Fibroblast of mammary gland (primary cell): Measurements from ENCODE around the gene CDK19.

Source experiments
- DNase-seq: peaks from one replicate; pipeline ENCODE4 v3.0.0-alpha.2; 2010; ENCODE audit warnings: low read depth
- H3K4me3 ChIP-seq: 2 replicates; pipeline ENCODE4 v1.5.1; 2011; ENCODE audit warnings: low read depth, mild to moderate bottlenecking, low read length, moderate library complexity; ENCODE audit not compliant: control insufficient read depth
- CTCF ChIP-seq: conservative IDR thresholded peaks from 2 replicates; pipeline ENCODE4 v1.5.1; 2011; ENCODE audit warnings: low read depth, low read length, inconsistent platforms; ENCODE audit not compliant: control insufficient read depth, insufficient read depth

CDK19 gene

DNA sequence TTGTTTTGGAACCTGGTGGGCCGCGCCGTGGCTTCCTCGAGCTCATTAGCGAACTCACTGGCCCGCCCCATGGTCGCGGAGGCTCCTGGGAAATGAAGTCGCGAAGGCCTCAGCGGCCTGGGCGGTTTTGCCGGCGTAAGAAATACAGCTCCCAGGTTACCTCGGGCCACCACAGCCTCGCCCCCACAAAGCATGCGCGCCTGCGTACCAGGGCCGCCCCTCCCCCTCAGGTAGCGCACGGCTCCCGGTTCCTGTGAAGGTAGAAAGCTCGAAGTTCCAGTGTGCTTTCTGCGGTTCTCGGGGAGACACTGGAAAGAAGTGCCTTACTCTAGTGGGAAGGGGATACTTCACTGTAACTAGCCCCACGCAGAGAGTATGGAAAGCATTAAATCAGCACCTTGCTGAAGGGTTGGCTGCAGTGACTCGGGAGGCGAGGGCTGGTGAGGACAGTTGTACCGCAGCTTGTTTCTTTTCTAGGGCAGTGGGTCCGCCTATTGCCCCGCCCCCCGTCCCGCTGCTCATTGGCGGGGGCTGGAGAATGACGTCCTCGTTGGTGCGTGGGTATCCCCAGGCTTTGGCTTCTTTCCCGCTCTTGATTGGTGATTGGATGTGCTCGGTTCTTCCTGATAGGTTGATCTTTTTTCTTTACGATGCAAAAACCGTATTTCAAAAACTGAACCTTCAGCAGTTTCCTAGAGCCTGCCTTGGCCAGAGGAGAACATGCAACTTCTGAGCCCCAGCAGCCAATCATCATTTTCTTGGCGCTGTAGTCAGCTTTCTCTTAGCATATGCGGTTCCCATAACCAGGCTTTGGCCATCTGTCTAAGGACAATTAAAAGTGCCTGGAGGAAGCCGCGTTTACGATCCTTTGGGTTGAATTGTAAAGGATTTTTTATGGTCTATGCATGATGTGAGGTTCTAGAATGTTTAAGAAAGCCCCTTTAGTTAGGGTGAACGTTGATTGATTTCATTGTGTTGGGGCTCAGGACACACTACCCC lies at the start of gene CDK19:
Gene CDK19, minus strand, starts transcription at position 59 of the 999 bp plus-strand sequence. CDS start 333 bp downstream, outside the sequence.
- peak within 1 kb of the TSS; percentile 85 for H3K4me3 ChIP-seq
- DNase-seq = peak; percentile 99
- no peak for TF ChIP-seq CTCF

DNA sequence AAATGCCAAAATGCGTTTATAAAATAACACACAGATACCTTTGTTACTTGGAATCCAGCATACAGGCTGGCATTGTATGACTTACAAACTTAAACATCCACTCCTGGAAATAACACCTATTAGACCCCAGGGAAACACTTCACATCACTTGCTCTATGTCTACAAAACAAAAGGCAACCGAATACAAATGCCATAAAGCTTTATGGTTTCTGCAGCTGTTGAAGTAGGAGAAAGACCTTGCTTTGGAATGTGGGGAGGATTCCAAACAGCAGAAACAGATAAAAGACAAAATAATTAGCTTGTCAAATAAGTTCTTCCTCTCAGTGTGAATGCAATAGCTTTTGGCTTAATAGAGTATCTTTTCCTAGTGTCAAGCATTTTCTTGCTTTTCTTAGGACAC lies 49.6 kb upstream of the CDK19 start:
- no peak for DNase-seq
- no peak overlapping the region for H3K4me3 ChIP-seq
- TF ChIP-seq CTCF = no peak

- TF ChIP-seq CTCF = no peak
- no peak overlapping the region for H3K4me3 ChIP-seq
- DNase-seq = no peak
These were observed 44.1 kb upstream of the CDK19 start for GRCh38 chr6:110859335-110859792.

GRCh38 chr6:110858562-110859214 lies 43.4 kb upstream of the CDK19 start:
- DNase-seq = no peak
- TF ChIP-seq CTCF = no peak
- no peak overlapping the region for H3K4me3 ChIP-seq

GRCh38 chr6:110858016-110858415 lies 42.7 kb upstream of the CDK19 start:
- no peak overlapping the region for H3K4me3 ChIP-seq
- TF ChIP-seq CTCF = no peak
- DNase-seq = no peak

DNA sequence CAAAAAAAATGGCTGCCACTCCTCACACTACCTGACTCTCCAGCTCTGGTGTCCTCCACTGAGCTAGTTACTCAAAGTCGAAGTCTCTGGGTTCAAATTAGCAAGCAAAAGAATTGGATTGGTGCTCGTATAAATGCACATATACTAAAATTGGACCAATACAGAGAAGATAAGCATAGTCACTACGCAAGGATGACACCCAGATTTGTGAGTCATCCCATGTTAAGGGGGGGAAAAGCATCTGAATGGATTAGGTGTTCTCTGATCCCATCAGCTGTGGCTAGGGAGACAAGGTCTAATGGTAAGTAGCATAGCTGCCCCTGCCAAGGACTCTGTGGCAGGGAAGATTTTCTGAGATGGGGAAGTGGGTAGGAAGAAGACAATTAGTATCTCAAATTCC lies 41.0 kb upstream of the CDK19 start:
- no peak overlapping the region for H3K4me3 ChIP-seq
- DNase-seq = peak; percentile 9
- no peak for TF ChIP-seq CTCF
